ENCODE data around the gene B3GNT2.
"Not testable (repeated sequence)": the region's sequence is repeated elsewhere in the genome, so short reads cannot be mapped to it uniquely, and the experiment has no call there.

Gene B3GNT2

DNA sequence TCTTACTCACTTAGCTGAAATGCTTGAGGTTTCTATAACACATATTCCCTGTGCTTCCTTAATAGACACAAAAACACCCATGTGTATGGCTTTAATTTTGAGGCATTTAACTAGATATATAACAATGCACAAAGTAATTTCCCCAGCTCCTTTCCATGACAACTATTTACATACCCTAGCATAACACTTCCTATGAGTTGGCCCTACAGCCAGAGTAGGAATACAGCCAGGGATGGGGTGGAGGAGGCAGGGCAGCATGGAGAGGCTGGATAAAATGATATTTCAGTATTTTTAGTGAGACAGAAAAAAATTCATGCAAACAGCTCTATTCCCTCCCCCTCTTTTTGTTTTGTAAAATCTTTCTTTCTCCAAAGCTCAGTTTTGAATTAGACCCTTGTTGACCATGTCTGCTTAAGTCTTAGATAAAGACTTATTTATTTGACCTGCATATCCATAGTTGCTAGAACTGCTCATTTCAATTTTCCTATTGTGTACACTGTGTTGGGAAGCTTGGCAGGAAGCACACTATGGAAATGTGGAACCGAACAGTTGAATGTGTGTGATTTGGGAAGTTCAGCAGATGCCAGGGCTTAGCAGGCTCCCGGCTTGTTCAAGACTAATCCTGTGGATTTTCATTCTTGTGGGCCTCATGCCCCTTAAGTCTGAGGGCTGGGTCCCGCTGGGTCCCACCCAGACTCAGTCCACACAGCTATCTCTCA is 11.2 kb upstream of the B3GNT2 start:
- no peak for DNase-seq

DNA sequence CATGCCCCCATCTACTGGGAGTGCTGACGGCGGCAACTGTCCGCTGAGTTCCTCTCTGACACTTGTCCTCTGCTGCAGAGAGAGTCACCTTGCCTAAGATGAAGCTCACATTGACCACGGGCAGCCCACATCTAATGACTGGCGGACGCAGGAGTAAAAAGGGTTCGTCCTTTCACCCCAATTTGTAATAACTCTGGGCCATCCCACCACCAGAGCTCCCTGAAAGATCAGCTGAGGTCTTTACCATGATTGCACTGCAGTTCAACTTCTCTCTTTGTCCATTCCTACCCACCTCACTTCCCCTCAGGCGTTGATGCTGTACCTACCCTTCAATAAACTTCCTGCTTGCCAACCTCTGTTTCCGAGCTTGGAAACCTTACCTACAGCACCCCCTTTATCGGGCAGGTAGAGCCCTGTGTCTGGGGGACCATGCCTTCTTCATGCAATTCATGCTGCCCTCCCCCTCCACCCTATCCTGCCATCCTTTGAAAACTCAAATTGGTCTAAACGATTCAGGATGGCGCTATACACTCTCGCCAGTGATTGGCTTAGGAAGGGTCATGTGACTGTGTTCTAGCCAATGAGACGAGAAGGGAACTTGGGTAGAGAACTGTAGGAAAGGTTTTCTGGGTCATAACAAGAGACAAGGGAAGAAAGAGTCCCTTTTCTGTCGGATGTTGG is 10.3 kb upstream of the B3GNT2 start:
- DNase-seq = no peak

DNA sequence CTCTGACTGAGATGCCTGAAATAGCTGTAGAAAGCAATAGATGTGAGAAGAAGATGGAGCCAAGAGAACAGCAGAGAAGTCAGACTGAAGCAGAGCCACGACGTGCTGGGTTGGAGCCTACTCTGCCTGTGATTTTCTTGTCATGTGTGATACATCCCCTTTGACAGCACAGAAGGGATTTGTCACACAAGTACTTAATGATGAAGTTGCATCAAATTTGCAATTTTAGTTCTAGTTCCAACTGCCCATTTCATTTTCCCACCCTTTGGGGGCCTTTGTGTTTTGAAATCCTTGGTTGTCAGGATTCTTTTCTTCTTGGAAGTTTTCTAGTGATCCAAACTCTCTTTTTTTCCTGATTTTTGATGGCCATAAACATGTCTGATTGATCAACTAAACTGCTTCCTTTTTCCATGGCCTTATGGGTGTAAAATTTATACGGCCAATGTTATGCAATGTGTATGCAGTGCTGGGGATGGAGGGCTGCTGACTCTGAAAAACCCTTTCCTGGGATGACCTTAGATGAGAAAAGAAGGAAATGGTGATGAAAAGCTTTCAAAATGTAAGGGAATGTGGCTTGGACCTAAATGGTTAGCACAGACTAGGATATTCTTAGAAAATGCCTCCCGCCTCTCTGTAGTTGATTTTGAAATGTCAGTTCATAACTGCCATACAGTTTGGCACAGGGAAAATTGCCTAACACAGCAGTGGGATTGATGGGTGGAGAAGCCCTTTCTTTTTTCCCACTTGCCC is 9.6 kb upstream of the B3GNT2 start:
- no peak for DNase-seq

DNA sequence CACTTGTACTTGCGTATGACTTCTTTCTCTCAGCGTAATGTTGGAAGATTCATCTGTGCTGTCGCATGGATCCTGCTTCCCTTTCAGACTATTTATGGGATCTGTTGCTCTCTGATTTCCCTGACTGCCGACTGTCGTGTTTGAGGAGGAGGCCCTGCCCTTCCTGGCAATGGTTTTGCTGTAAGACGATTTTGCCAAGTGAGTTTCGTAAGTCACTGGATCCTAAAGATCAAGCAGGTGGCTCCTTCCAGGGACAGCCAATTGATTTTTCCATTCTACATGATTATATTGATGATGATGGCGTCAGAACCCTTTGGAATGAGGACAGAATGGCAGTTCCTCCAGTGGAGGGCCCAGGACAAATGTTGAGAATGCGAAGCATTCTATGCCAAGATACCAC is 8.7 kb upstream of the B3GNT2 start:
- DNase-seq = no peak

DNA sequence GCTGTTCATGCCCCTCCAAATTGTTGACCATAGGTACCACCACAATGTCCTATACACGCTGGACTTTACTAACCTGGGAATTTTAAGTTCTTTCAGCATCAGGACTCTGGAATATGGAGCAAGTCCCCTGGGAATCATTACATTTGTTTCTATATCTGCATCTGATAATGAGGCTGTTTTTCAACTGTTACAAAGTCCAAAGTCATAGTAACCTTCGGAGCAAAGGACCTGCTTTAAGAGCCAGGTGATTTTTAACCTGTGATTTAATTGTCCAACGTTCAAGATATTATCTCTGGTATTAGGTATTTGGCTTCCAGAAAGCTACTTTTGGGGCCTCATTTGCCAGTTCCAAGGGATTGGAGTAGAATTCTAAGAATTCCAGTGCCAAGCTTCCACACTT is 7.5 kb upstream of the B3GNT2 start:
- DNase-seq = no peak

DNA sequence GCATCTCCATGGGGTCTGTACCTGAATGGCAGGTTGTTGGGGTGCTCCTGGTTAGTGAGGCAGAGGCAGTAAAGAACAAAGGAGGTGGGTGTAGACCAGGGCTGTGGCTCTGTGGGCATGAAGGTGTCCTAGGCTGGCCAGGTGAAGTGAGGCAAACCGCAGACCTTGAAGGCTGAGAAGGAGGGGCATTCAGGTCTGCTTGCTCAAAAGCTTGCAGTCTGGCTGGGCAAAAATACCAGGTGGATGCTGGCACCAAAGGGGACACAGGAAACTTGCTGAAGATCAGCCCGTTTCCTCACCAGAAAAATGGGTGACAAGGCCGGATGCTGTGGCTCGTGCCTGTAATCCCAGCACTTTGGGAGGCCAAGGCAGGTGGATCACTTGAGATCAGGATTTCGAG is 6.7 kb upstream of the B3GNT2 start:
- DNase-seq = no peak

DNA sequence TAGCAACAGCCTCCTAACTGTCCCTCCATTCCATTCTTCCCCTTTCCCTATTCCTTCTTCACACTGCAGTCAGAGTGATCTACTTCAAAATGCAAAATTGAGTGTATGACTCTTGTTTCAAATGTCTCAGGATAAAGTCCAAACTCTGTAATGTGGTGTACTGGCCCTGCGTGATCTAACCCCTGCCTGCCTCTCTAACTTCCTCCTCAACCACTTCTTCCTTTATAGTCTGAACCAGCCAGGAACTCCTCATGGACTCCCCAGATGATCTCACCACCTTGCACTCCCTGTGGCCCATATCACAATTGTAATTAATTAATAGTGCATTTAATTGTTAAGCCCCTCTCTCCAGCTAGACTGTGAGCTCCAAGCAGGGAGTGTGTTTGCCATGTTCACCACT is 3.1 kb upstream of the B3GNT2 start:
- DNase-seq = no peak

DNA sequence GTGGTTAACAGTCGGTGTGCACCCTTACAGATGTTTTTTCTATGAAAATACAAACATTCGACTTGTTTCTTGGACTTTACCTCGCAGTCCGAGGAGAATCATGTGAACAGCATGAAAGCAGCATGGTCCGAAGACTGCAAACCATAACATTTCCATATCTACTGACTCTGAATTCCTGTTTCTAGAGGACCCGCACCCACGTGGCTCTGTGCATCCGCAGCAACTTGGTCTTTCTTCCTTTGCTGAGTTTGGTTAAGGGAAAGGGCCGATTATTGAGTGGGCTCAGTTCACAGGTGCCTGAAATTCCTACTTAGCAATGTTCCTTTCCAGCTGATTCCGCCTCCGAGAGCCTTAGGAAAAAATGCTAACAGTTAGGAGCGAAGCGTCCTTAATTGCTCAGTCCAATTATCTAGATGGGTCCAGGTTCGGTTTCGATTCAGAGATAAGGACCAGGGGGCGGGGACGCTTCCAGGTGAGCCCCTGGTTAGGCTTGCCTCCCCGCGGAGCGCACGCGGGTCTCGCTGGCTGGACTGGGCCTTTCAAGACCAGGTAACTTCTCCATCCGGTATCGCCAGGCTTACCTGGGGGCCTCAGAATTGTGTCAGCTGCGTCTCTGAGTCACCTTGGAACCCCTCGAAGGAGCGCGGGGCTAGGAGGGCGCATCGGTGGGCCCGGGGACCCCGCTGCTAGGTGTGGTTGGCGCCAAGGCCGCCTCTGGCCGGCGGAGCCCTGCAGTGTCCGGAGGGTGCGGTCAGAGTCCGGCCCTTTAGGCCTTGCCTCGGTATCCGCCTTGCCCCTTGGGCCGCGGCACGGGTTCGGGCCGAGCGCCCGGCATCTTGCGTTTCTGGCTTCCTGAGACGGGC is 1.1 kb upstream of the B3GNT2 start:
- no peak for DNase-seq

DNA sequence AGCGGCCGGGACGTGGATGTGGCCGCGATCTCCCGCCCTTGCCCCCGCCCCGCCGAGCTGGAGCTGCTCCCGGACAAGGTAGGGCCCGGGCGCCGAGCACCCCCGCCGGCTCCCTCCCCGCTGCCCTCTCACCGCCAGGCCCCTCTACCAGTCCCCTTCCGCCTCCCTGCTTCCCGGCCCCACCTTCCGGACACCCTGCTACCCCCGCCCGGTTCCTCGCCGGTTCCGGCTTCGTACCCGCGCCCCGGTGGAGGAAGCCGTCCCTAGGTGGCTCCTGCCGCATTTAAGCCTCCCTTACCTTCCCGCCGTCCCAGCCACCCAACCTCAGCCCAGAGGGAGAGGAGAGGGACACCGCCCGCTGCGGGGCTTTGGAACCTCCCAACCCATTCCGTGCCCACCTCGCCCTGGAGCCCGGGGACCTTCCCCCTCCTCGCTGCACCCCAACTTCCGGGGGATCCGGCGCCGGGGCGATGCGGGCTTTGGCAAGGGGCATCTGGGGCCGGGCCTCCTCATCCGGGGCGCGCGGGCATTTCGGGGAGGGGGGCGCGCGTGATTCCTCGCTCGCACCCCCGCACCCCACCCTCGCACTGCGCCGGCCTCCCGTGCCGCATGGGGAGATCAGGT is 475 bp downstream of the B3GNT2 start:
- DNase-seq = peak in 29 of 51 donors; percentile 20 to 81 (median 54)

DNA sequence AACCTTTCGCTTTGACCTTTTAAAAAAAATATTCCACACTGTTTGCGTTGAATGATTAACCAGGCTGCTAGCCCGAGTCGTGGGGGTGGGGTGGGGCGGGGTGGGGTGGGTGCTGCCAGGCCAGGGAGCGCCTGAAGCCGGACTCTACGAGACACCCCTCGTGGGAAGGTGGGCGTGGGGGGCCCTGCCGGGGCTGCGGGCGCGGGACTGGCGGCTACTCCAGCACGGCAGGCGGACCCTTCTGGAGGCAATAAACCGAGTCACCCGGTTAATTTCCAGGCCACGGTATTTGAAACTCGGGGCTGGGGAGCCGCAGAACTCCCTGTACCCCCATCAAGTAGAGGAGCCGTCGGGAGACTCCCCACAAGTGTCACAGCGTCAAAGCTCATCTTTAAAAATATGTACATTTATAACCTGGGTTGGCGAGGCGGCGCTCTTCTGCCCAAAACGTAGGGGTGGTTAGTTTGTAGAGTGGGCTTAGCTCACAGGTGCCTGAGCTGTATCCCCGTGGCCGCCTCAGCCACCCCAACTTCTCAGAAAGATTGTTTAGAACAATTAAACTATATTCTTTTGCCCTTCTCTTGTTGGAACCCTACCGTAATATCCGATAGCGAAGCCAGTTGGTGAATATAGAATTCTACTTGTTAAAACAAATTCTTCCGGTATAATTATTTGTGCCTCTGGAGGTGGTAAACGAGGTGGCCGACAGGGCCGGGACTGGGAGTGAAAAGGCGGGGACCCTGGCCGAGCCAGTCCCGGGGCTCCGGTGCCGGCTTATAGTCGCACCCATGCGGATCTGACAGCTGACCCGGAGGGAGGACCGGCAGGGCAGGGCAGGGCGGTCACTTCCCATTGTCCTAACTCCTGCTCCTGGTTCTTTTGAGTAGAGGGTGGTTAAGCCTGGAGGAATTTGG is 1.4 kb downstream of the B3GNT2 start:
- peak in 20 of 51 donors; percentile 2 to 49 (median 16) for DNase-seq

DNA sequence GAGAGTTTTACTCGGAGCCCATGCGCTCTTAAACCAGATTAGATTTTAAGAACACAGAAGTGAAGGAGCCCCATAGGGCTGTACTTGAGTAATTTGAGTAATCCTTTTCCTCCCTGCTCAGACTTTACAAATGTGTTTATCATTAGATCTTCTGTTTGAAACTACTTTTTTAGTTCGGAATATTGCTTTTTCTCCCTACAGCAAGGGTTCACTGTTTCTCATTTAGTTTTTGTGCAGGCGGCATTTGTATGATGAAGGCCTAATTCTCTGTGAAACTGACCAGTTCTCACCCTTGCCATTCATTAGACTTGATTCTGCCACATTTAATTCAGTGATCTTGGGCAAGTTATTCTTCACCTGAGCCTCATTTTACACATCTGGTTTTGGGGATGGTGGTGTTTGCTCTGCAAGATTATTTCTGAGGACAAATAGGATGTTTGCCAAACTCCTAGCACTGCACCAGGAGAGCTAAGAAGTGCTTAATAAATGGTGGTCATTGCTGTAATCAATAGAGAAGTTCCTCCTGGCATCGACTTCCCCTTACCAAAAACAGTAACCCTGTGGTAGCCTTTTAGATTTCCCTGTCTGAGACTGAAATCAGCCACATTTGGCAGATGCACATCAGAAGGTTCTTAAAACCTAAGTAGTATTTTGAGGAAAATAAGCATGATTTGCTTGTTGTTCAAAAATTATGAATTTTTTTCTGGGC is 2.2 kb downstream of the B3GNT2 start:
- DNase-seq = peak in 1 of 51 donors; percentile 23

DNA sequence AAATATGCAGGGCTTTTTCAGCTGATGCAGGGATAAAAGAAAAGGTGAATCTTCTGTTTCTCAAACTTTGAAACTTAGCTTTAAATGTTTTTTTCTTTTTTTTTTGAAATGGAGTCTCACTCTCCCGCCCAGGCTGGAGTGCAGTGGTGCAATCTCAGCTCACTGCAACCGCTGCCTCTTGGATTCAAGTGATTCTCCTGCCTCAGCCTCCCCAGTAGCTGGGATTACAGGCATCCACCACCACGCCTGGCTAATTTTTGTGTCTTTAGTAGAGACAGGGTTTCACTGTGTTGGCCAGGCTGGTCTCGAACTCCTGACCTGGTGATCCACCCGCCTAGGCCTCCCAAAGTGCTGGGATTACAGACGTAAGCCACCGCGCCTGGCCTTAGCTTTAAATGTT is 2.9 kb downstream of the B3GNT2 start:
- not testable (repeated sequence) for DNase-seq

DNA sequence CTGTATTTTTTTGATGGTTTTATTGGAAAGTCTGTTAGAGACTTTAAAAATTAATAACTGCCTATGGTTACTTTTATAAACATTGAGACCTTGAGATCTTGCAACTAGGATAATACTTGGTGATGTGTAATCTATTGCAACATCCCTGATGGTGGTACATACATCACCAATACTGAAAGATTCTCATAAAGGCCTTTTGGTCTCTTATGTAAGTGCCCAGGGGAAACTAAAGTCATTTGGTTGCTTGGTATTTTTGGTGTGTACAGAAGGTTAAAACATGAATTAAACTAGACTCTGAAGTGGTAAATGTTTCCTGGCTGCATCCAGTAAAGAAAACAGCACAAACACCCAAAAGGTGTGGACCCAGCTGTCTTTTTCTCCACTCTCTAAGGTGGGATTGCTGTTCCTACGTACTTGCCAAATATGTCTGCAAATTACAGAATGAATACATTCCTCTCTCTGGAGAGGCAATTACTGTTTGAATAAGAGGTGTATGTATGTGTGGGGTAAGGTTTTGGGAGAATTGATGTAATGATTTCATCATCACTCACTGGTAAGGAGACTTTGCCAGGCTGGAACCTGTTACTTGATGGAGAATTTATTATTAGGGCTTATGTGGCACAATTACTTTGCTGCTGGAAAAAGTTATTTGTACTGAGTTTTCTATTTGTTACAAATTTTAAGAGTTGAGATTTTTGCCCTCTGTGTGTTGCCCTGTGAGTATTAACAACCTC is 3.6 kb downstream of the B3GNT2 start:
- DNase-seq = no peak

DNA sequence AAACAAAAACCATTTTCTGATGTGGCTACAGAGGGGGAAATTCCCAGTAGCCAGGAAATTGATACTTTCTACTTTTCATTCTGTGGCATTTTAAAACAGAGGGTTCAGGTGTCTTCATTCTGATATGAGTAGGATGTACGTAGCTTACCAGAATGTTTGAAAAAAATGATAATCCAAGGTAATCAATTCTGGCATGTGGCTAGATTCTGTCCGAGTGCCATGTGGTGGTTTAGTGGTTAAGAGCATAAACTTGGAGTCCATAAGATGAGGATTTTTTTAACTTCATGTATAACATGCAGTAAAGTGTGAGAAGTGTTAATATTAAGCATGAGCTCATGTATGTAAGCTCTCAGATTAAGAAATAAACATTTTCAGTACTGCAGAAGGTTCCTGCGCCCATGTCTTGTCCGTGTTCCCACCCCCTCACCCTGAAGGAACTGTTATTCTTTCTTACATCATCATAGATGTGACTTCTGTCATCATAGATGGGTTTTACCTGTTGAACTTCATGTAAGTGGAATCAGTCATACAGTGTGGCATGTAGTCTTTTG is 4.5 kb downstream of the B3GNT2 start:
- DNase-seq = no peak

DNA sequence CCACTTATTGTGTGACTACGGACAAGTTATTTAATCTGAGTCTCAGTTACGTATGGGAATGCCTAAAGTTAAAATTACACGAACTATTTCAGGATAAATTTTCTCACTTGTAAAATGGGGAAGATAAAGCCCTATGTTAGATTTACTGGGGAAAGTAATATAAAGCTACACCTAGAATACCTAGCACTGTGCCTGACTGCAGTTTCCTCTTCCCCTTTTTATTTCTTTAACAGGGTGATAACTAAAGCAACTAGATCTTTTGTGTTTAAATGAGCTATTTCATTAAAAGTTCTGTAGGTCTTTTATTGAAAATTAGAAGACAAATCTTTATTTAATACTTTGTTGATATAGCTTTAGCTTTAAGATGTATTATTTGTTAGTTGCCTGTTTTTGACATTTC is 5.0 kb downstream of the B3GNT2 start:
- no peak for DNase-seq

DNA sequence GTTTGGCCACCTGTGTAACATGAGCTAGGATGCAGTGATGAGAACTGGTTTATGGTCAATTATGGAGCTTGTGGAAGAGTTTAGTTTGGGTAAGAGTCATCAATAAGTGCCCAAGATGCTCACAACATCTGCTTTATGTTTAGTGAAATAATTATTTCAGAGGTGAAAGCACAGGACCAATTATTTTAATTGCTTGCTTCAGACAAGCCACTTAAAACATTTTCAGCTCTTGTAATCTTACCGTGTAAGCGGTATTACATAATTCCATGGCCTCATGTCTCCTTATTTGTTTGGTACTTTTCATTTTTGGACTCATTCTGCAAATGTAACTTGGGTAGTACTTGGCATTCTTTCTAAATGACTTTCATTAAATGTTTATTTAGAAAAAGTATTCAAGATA is 5.4 kb downstream of the B3GNT2 start:
- DNase-seq = no peak

DNA sequence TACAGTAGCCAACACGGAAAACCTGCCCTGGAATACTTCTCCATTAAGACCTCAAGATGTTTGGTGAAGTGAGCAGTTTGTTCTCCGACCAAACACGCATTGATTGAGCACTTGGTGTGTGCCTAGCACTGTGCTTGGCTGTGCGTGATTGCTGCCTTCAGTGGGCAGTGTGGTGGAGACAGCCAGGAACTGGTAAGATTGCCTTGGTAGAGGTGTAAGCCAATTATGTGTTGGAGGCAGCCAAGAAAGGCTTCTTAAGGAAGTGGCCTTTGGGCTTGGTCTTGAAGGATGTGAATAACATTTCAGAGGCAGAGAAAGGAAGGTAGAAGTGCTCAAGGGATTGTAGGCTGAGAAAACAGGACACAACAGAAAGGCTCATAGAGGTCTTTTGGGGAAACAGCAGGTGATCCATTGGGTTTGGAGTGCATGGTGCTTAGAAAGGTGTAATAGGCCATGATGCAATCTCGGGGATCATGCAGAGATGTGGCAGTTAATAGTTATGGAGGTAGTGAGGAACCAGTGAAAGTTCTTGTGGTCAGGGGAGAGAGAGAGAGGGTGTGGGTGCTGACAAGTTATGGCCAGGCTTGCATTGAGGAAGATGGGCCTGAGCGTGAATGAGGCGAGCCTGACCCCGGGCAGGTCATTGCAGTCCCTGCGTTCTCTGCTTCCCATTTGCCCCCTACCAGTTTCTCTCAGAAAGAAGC is 6.3 kb downstream of the B3GNT2 start:
- no peak for DNase-seq

DNA sequence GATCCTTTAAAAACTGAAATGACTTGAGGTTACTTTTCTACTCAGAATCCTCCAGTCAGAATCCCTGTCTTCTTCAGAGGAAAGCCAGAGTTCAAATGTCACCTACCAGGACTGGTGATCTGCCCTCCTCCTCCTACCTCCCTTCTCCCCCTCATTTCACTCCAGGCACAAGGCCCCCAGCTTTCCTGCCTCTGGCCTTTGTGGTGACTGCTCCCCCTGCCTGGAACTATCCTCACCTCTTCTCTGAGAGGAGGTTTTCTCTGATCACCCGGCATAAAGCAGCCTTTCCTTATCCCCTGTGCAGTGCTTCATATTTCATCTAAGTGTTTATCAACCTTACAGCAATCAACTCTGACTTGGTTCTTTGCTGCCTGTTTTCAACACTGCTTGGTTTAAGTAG is 6.8 kb downstream of the B3GNT2 start:
- DNase-seq = no peak
